GM18951 (cell line): ENCODE results near the gene RSBN1.
"Not testable (repeated sequence)": the region's sequence is repeated elsewhere in the genome, so short reads cannot be mapped to it uniquely, and the experiment has no call there.

Source experiments
- POLR2A ChIP-seq: IDR thresholded peaks from 4 replicates; pipeline ENCODE4 v1.6.1; 2011; ENCODE audit warnings: mild to moderate bottlenecking; ENCODE audit not compliant: insufficient read length, insufficient read depth; ENCODE audit errors: extremely low read depth
- in situ Hi-C: fragments of 300-500 bp; cut with MboI; formaldehyde crosslinking; loops from one replicate; pipeline ENCODE4 v1.12.0; 2022; ENCODE audit warnings: low sequenced_read_pairs, mixed read lengths, inconsistent platforms; ENCODE audit not compliant: unreplicated experiment

RSBN1 gene

GRCh38 chr1:113732802-113733201, 79.5 kb downstream of the RSBN1 start:
- TF ChIP-seq POLR2A = no peak
- in situ Hi-C loops = no loop called here

- no peak for TF ChIP-seq POLR2A
- in situ Hi-C loops = no loop called here
Observed at GRCh38 chr1:113721010-113721409, 91.3 kb downstream of the RSBN1 start.

- in situ Hi-C loops = not testable (repeated sequence)
Observed at GRCh38 chr1:113718621-113719020, 93.7 kb downstream of the RSBN1 start.

GRCh38 chr1:113717506-113717905, 94.8 kb downstream of the RSBN1 start:
- in situ Hi-C loops = not testable (repeated sequence)

- no peak for TF ChIP-seq POLR2A
- in situ Hi-C loops = no loop called here
Observed at GRCh38 chr1:113714606-113715269, 97.5 kb downstream of the RSBN1 start.
